GM18526 (cell line): ENCODE data around the gene CTDSP2.

Experiments used
- POLR2A ChIP-seq: IDR thresholded peaks from 3 replicates; pipeline ENCODE4 v1.6.1; 2011; ENCODE audit not compliant: insufficient read length; ENCODE audit errors: extremely low read depth

CTDSP2 gene

DNA sequence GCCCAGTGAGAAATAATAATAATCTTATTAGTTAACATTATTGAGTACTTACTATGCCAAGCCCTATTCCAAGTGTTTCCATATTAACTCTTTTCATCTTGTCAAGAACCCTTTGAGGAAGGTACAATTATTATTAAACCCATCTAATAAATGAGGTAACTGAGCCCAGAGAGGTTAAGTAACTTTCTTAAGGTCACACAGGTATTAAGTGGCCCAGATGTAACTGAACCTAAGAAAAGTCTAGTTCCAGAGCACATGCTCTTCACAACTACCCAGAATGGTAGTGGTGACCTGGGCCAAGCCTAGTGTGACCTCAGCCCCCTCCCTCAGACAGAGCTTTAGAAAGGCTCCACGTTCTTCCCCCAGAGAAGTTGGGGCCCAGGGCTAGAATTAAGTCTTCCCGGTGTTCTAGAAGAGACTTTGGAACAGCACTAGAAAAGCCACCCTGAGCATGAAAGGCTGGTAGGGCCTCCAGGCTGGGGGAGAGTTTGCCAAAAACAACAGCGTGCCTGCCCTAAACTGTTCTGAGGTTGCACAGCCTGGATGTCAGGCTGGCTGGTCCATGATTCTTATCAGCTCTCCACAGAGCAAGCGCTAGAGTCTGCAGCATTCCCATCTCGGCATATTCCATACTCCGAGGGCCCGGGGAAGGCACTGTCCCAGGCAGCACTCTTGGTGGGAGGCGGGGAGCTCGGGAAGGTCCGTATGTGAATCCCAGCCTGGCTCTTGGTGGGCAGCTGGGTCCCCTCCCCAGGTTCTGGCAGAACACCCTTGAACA, 41.3 kb upstream of the CTDSP2 start:
- no peak for TF ChIP-seq POLR2A

DNA sequence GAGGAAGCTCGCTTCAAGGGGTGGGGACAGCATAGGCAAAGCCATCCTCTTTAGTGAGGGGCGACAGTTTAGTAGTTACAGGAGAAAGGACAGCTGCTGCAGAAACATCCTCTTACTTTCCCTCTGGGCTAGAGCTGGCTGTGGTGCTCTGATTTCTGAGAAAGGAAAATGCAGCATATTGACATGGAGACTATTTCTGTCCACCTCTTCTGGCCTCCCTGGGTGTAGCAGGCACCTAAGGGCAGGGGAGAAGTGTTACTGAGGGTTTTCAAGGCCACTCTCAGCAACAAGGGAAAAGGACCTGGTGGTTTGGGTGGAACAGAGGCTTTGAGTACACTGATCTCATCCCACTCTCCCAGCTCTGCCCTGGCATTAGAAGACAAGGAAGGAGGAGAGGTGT, 40.0 kb upstream of the CTDSP2 start:
- TF ChIP-seq POLR2A, result no peak

DNA sequence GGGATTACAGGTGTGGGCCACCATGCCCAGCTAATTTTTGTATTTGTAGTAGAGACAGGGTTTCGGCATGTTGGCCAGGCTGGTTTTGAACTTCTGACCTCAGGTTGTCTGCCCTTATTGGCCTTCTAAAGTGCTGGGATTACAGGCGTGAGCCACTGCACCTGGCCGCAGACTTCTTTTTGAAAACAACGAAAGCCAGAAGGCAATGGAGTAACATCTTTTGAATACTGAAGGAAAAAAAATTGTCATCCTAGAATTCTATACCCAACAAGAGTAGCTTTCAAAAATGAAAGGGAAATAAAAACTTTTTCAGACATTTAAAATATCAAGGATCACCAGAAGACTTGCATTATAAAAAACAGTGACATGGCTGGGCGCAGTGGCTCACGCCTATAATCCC, 38.7 kb upstream of the CTDSP2 start:
- no peak for TF ChIP-seq POLR2A

DNA sequence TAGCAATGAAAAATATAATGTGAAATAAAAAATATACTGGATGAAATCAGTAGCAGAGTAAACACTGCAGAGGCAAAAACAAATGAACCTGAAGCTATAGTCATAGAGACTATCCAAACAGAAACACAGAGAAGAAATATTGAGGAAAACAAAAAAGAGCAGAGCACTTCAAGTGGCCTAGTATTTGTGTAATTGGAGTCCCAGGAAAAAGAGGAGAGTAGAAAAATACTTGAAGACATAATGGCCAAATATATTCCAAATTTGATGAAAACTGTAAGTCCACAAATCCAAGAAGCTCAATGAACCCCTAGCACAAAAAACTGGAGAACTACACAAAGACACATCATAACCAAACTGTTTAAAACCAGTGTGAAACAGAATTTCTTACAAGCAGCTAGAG, 37.2 kb upstream of the CTDSP2 start:
- TF ChIP-seq POLR2A, result no peak

DNA sequence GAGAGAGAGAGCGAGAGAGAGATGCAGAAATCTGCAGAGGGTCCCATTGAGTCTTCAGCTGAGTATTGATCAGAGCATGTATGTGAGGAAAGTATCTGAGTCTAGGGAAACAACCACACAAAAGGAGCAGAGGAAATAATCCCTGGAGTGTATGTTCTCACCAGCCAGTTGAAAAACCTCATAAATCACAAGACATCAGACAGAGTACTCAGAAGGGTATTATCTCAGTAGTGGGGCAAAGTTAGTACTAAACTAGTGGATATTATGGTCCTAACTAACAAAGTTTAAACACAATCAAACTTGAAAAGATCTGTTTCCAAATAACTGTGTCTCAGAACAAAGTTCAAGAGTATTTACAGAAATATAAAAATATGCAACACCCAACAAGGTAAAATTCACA, 36.5 kb upstream of the CTDSP2 start:
- TF ChIP-seq POLR2A, result no peak

DNA sequence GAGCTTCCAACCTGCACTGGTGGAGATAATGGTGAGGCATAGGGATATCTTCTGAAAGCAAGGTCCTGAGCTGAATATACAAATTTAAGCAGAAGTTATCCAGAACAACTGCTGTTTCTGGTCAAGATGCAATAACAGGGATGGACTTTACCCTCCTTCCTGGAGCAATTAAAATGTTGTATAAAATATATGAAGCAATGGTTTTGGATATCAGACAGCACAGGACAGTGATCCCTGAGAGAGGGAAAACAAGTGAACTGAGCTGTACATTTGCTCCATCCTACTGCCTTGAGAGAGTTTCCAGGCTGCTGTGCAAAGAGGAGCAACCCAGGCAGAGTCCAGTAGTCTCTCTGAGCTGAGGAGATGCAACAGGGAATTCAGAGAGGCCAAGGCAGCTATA, 36.0 kb upstream of the CTDSP2 start:
- TF ChIP-seq POLR2A, result no peak

DNA sequence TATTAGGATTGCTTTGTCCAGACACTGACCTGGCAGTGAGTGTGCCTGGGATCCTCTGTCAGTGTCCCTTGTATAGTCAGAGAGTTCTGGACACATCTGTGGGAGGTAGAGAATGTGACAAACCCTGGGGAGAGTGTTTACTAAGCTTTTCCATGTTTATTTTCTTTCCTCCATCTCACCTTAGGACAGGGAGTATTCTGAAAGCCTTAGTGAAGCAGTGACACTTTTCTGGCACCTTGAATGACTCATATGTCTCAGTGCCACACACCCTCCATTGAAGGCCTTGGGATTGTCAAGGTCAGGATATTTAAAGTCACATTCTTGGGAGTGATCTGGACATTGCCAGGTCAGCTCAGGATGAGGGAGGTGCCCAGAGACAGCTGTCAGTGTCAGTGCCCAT, 34.9 kb upstream of the CTDSP2 start:
- TF ChIP-seq POLR2A, result no peak

DNA sequence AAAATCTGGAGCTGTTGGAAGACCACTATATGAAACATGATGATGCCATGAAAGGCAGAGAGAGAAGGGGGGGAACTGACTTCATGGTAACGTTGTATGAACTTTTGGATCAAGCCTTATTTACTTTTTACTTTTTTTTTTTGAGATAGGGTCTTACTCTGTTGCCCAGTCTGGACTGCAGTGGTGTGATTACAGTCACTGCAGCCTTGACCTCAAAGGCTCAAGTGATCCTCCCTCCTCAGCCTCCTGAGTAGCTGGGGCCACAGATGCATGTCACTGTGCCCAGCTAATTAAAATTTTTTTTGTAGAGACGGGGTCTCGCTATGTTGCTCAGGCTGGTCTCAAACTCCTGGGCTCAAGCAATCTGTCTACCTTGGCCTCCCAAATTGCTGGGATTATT, 31.3 kb upstream of the CTDSP2 start:
- TF ChIP-seq POLR2A, result no peak

DNA sequence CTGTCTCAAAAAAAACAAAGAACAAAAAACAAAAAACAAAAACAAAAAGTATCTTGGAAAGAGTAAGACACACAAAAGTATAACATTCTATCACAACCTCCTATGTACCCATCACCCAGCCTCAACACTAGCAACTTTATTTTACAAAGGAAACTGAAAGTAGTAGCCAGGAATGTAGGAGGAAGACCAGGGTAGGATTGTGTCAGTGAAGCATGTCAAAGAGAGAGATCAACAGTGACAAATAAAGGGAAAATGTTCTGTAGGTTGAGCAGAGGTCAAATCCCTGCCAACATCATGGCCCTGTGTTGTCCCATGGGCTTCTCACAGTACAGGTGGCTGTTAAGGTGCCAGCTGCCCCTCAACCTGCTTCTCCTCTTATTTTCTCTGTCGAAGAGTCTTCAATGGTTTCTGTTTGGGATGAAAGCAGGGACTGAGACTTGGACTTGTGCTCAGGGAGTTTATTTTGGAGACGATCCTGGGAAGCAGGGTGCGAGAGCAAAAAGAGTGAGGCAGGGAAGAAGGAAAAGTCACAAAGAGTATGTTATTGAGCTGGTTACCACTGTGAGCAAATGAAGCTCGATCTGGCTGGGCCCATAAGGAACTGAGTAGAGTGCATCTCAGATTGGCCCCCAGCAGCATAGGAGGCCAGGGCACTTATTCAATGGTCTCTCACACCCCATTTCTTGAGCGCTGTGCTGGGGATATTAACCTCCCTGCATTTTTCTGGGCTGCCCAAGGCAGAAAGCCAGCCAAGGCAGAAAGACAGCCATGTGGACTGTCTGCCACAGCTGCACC, 29.4 kb upstream of the CTDSP2 start:
- TF ChIP-seq POLR2A, result no peak

DNA sequence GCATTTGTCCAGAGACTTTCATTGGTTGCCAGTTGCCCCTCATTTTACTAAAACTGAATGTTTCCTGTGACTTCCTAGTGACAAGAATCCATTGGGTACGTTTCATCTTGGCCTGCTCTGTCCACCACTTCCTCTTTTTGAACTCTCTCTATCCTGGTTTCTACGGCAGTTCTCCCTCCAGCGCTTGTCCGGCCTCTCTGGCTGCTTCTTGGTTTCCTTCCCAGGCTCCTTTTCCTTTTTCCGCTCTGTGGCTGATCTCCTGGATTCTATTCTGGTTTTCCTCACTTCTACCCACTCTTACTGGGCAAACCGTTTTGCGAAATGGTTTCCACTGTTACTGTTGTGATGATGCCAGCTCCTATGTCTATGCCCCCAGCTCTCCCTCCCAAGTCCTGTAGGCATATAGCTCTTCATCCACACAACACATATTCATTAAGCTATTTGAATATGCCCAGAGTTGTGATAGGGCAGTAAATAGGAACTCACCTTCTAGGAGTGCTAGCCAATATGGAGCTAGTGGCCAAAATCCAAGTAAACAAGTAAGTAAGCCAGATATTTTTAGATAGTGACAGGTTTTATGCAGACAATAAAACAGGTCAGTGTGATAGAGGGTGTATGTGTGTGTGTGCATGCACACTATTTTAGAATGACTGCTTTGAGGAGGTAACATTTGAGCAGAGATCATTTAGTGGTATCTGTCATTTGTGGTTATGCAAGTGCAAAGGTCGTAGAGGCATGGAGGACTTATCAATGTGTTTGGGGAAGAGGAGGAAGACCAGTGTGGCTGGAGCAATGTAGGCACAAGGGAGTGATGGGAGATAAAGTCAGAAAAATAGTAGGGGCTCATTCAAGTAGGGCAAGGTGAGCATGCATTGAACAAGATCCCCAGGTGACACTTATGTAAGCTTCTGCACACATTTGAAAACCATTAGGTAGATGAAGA, 27.9 kb upstream of the CTDSP2 start:
- no peak for TF ChIP-seq POLR2A

DNA sequence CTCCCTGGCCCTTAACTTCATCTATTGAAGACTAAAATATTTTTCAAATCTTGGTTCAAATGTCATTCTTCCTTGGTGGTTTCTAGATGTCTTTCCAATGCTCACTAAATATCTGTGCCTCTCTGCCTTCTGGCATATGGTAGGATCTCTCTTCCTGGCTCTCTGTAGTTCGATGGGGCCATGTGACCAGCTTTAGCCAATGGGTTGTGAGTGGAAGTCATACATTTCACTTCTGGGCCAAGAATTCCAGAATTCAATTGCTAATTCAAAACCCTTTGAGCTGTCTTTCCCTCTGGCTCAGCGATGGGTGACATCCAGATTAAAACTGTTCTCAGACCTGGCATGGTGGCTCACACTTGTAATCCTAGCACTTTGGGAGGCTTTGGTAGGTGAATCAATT, 25.8 kb upstream of the CTDSP2 start:
- no peak for TF ChIP-seq POLR2A

DNA sequence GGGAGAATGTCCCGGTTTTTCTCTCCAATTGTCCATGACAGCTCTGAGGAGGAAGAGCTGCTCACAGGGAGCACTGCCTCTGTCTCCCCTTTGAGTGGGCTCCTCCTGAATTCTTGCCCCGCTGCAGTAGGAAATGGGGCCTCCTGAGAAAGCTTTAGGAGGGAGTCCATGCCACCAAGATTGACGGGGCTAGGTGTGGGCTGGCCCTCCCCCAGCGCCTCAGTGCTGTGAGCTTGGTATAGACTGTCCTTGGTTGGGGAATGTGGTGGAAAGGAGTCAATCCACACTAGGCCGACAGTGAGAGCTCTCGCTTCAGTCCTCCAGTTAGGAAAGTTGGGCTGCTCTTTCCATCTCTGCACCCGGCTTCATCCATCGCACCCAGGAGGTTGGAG, 23.4 kb upstream of the CTDSP2 start:
- TF ChIP-seq POLR2A, result no peak

DNA sequence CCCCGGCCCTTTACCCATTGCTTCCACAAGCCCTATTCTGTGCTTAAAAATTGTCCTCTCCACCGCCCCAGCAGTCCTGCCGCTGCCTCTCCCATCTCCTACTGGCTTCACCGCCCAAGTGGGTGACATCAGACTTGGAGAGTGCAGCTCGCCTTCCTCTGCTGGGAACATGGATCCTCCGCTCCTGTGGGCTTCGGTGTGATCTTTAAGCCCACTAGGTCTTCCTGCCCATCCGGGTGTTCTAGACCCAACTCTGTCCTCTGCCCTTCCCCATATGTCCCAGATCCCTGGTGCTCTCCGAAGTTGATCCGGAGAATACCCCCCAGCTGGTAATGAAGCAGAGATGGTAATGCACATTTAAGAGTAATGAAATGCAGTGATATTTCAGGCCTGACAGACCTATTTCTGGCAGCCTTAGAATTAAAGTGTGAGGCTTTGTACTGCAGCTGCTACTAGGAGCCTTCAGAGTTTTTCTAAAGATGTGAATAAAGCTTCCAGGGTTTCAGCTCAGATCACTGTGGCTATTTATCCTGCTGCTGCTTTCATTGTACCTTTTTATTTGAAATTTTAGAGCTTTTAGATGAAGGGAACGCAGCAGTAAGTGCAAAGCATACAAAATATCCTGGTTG, 22.9 kb upstream of the CTDSP2 start:
- TF ChIP-seq POLR2A, result no peak

DNA sequence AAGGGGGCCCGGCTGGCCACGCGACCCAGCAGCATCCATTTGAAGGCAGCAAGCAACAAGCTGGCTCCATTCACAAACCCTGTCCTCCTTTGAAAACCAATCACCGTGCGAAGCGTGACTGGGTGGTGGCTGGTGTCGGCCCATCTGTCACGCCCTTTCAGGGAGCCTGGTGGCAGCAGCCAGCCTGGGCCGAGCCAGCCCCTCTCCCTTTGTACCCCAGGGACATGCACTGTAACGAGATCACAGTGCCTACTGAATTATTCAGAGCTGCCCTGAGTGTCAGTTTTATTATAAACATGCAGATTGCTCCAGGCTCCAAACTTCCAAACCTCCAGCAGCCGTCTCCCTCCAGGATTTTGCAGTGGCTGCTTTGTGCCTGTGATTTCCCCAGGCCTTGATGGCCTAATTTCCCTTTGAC, 22.3 kb upstream of the CTDSP2 start:
- no peak for TF ChIP-seq POLR2A

DNA sequence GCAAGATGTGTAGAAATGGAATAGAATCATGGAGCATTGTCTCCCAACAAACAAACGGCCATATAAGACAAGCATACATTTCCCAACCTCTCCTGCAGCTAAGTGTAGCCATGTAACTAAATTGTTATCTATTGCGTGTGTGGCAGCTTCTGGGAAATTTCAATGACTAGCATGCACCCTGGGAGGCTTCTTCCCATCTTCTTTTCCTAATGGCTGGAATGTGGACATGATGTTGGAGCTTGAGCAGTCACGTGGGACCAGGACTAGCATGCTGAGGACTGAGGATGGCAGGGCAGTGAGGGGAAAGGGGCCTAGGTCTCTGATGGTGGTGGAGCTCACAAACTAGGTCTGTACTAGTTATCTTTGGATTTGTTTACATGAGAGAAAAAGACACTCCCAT, 21.7 kb upstream of the CTDSP2 start:
- no peak for TF ChIP-seq POLR2A
